Erythroblast (primary cell): ENCODE measurements around the gene LSAMP.

Experiments
- GATA1 ChIP-seq: IDR thresholded peaks from 2 replicates; pipeline ENCODE4 v1.6.1; 2011; ENCODE audit warnings: low read depth, mild to moderate bottlenecking, control low read depth, low read length, moderate library complexity
- POLR2A ChIP-seq: IDR thresholded peaks from 2 replicates; pipeline ENCODE4 v1.6.1; 2011; ENCODE audit warnings: mild to moderate bottlenecking, low read length

- TF ChIP-seq POLR2A (no peak), GATA1 (no peak)
Measured at GRCh38 chr3:116154389-116154788, 290.9 kb downstream of the LSAMP start.
